RPMI8226 (cell line): ENCODE data around the gene PHGDH.

ENCODE experiments used
- DNase-seq: peaks from one replicate; pipeline ENCODE4 v3.0.0-alpha.2; 2015

Gene PHGDH

GRCh38 chr1:119732465-119733168 lies 20.9 kb downstream of the PHGDH start:
- no peak for DNase-seq

- DNase-seq, result no peak
Measured at GRCh38 chr1:119733754-119734153, 22.0 kb downstream of the PHGDH start.

GRCh38 chr1:119735217-119735616 lies 23.5 kb downstream of the PHGDH start:
- no peak for DNase-seq

- no peak for DNase-seq
Measured at GRCh38 chr1:119736649-119737039, 24.9 kb downstream of the PHGDH start.

GRCh38 chr1:119737040-119737682 lies 25.4 kb downstream of the PHGDH start:
- no peak for DNase-seq

GRCh38 chr1:119738100-119738720 lies 26.5 kb downstream of the PHGDH start:
- no peak for DNase-seq

- no peak for DNase-seq
Measured at GRCh38 chr1:119739150-119739549, 27.4 kb downstream of the PHGDH start.

GRCh38 chr1:119740261-119740660 lies 28.5 kb downstream of the PHGDH start:
- DNase-seq, result no peak

- no peak for DNase-seq
Measured at GRCh38 chr1:119740896-119741780, 29.4 kb downstream of the PHGDH start.

- no peak for DNase-seq
Measured at GRCh38 chr1:119742202-119742601, 30.5 kb downstream of the PHGDH start.

- no peak for DNase-seq
Measured at GRCh38 chr1:119742677-119743076, 30.9 kb downstream of the PHGDH start.

GRCh38 chr1:119743308-119743707 lies 31.6 kb downstream of the PHGDH start:
- no peak for DNase-seq

- DNase-seq, result peak; percentile 70
Measured at GRCh38 chr1:119743776-119744597, 32.3 kb downstream of the PHGDH start.

- no peak for DNase-seq
Measured at GRCh38 chr1:119744598-119744942, 32.8 kb downstream of the PHGDH start.

- DNase-seq, result no peak
Measured at GRCh38 chr1:119745034-119745433, 33.3 kb downstream of the PHGDH start.

- DNase-seq, result no peak
Measured at GRCh38 chr1:119747451-119747850, 35.7 kb downstream of the PHGDH start.

GRCh38 chr1:119748040-119748439 lies 36.3 kb downstream of the PHGDH start:
- no peak for DNase-seq

GRCh38 chr1:119752592-119752991 lies 40.9 kb downstream of the PHGDH start:
- no peak for DNase-seq

- no peak for DNase-seq
Measured at GRCh38 chr1:119758584-119758983, 46.9 kb downstream of the PHGDH start.

- no peak for DNase-seq
Measured at GRCh38 chr1:119762409-119762808, 50.7 kb downstream of the PHGDH start.

- no peak for DNase-seq
Measured at GRCh38 chr1:119762953-119763352, 51.2 kb downstream of the PHGDH start.

GRCh38 chr1:119764220-119764619 lies 52.5 kb downstream of the PHGDH start:
- no peak for DNase-seq
